ENCODE data around the gene EVC2. TPM values are rescaled to one million over a fixed set of nuclear protein-coding genes. Genes with fewer than 3 reads are reported as not detected.
"Not testable (repeated sequence)": the region's sequence is repeated elsewhere in the genome, so short reads cannot be mapped to it uniquely, and the experiment has no call there.

The EVC2 gene
- total RNA-seq, 4 donors from 2014 or later: 0.20 to 10.5 (median 3.9) TPM

DNA sequence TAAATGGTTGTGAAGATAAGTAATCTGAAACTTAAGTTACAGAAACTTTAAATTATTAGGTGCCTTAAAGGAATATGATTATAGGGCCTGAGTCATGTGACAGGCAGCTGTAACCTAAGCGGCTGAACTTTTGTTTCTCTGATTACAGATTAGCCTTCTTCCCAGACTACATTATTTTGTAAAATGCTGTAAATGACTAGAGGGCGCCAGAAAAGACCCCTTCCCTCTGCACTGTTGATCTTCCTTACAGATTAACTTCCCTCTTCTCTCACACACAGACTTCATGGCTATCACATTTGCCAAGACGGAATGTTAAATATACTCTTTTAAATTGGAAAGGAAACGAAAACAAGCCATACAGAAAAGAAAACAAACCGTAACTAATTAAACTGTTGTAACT lies 96.6 kb downstream of the EVC2 start:
- Histone ChIP-seq H3K27ac (no peak overlapping the region), H3K4me3 (no peak overlapping the region), H3K9me3 (no peaks in the 10 kb centered on the region), H3K4me1 (no peaks in the 10 kb centered on the region), H3K27me3 (no peaks in the 10 kb centered on the region), H3K36me3 (no peaks in the 10 kb centered on the region)
- intact Hi-C loops (cut with DNase I; ENCODE audit: low total_unique reads) (no loop called here), in situ Hi-C loops (cut with MboI; ENCODE audit: low pct_ligation_motif_present in 1 of 4, low pct_unique_long_range_greater_than_20kb in 1 of 4, low sequenced_read_pairs in 3 of 4) (no loop called here)
- 63 to 67% methylated on average over 5 of the region's 5 CpGs for whole genome bisulfite sequencing, 2 donors (ENCODE audit: low coverage in 1 of 2)
- no peak for TF ChIP-seq EP300 (IDR thresholded peaks at IDR 0.05; ENCODE audit: low read depth)
- TF ChIP-seq, protein P1, sequence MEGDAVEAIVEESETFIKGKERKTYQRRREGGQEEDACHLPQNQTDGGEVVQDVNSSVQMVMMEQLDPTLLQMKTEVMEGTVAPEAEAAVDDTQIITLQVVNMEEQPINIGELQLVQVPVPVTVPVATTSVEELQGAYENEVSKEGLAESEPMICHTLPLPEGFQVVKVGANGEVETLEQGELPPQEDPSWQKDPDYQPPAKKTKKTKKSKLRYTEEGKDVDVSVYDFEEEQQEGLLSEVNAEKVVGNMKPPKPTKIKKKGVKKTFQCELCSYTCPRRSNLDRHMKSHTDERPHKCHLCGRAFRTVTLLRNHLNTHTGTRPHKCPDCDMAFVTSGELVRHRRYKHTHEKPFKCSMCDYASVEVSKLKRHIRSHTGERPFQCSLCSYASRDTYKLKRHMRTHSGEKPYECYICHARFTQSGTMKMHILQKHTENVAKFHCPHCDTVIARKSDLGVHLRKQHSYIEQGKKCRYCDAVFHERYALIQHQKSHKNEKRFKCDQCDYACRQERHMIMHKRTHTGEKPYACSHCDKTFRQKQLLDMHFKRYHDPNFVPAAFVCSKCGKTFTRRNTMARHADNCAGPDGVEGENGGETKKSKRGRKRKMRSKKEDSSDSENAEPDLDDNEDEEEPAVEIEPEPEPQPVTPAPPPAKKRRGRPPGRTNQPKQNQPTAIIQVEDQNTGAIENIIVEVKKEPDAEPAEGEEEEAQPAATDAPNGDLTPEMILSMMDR (IDR thresholded peaks at IDR 0.05): no peak
- TF ChIP-seq POLR2A (IDR thresholded peaks at IDR 0.05): no peak
- TF ChIP-seq POLR2AphosphoS5 (IDR thresholded peaks at IDR 0.05): no peak
- no peak for DNase-seq

DNA sequence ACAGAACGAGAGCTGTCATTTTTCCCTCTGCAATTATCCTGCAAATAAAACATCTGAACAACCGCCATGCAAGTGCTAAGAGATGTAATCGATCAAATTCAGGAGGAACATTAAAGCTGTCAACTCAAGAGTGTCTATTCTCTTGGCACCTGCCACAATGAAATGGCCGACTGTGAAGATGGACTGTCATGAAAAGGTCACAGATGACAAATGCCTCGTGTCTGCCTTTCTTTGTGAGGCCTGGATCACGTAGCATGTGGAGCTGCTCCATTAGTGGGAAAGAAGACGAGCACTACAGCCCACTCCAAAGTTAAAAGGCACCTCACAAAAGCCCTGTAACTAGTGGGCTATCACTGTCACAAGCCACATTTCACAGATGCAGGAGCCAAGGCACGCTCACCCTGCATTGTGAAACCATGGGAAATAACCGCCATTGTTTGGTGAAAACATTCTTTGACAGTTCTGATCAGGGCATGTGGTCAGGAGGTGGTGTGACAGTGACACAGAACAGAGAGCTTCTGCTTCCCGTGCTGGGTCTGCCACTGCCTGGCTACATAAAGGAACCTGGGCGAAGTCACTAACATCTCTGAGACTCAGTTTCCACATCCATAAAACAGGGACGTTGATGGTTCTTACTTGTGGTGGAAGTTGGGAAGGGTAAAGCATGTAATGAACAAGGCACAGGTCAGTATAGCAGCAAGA lies 98.9 kb downstream of the EVC2 start:
- WGBS, 2 donors (ENCODE audit: low coverage in 1 of 2): 88 to 89% methylated on average over 7 to 12 of the region's 12 CpGs
- H3K36me3 ChIP-seq: no peaks in the 10 kb centered on the region
- no peaks in the 10 kb centered on the region for H3K9me3 ChIP-seq
- in situ Hi-C loops (cut with MboI; ENCODE audit: low pct_ligation_motif_present in 1 of 4, low pct_unique_long_range_greater_than_20kb in 1 of 4, low sequenced_read_pairs in 3 of 4) (no loop called here), intact Hi-C loops (cut with DNase I; ENCODE audit: low total_unique reads) (no loop called here)
- DNase-seq: no peak
- TF ChIP-seq POLR2AphosphoS5 (IDR thresholded peaks at IDR 0.05) (no peak), POLR2A (IDR thresholded peaks at IDR 0.05) (no peak), EP300 (IDR thresholded peaks at IDR 0.05; ENCODE audit: low read depth) (no peak)
- TF ChIP-seq, protein P1 (IDR thresholded peaks at IDR 0.05): no peak
- H3K4me3 ChIP-seq: no peak overlapping the region
- H3K4me1 ChIP-seq: no peaks in the 10 kb centered on the region
- H3K27ac ChIP-seq: no peak overlapping the region
- H3K27me3 ChIP-seq: no peaks in the 10 kb centered on the region

DNA sequence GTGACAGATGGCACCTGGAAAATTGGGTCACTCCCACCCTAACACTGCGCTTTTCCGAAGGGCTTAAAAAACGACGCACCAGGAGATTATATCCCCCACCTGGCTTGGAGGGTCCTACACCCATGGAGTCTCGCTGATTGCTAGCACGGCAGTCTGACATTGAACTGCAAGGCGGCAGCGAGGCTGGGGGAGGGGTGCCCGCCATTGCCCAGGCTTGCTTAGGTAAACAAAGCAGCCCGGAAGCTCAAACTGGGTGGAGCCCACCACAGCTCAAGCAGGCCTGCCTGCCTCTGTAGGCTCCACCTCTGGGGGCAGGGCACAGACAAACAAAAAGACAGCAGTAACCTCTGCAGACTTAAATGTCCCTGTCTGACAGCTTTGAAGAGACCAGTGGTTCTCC lies 114.5 kb downstream of the EVC2 start:
- DNase-seq; H3K27me3 ChIP-seq; H3K9me3 ChIP-seq; H3K36me3 ChIP-seq; in situ Hi-C loops (cut with MboI; ENCODE audit: low pct_ligation_motif_present in 1 of 4, low pct_unique_long_range_greater_than_20kb in 1 of 4, low sequenced_read_pairs in 3 of 4); H3K4me1 ChIP-seq; intact Hi-C loops (cut with DNase I; ENCODE audit: low total_unique reads); H3K4me3 ChIP-seq; H3K27ac ChIP-seq: not testable (repeated sequence)
- WGBS, 2 donors (ENCODE audit: low coverage in 1 of 2): 93% methylated on average over 10 of the region's 10 CpGs; no CpG with 5 or more reads in 1 of the 2 donors

DNA sequence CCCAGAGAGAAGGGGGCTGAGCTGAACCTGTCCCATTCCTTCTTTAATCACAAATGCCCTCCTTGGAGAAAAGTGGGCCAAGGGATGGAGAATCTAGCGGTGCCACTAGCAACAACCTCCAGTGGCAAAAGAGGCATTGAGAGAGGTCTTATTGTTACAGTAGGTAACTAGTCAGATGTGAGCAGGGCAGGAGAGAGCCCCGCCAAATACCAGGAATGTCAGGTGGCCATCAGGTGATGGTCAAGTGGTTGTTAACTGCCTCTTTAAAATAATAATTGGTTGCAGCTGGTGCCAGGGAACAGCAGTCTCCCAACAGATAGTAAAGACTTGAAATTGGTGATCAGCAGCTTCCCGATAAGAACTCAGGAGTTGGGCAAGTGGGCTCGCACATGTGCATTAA lies 116.1 kb downstream of the EVC2 start:
- Histone ChIP-seq H3K4me1 (no peaks in the 10 kb centered on the region), H3K4me3 (no peak overlapping the region), H3K27me3 (no peaks in the 10 kb centered on the region), H3K36me3 (no peaks in the 10 kb centered on the region), H3K9me3 (no peaks in the 10 kb centered on the region), H3K27ac (no peak overlapping the region)
- DNase-seq: no peak
- TF ChIP-seq EP300 (IDR thresholded peaks at IDR 0.05; ENCODE audit: low read depth) (no peak), POLR2AphosphoS5 (IDR thresholded peaks at IDR 0.05) (no peak), POLR2A (IDR thresholded peaks at IDR 0.05) (no peak)
- TF ChIP-seq, protein P1 (IDR thresholded peaks at IDR 0.05): no peak
- intact Hi-C loops (cut with DNase I; ENCODE audit: low total_unique reads) (no loop called here), in situ Hi-C loops (cut with MboI; ENCODE audit: low pct_ligation_motif_present in 1 of 4, low pct_unique_long_range_greater_than_20kb in 1 of 4, low sequenced_read_pairs in 3 of 4) (no loop called here)
- WGBS, 2 donors (ENCODE audit: low coverage in 1 of 2): 96 to 100% methylated on average over 1 to 4 of the region's 4 CpGs

DNA sequence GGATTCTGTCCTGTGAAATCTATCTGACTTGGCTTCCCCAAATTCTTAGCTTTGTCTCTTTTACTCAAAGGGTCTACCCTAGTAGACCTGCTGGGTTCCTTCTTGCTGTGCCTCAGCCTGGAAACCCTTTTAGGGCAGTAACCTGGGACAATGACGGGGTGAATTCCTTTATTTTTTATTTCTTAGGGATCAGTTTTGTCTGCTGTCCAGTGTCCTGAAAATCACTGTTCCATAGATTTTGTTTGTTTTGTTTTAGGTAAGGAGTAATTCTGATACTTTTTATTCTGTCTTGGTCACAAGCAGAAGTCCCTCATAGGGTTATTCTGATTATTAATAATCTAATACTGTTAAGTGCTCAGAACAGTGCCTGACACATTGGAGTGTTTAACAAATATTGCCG lies 118.9 kb downstream of the EVC2 start:
- H3K4me1 ChIP-seq: no peaks in the 10 kb centered on the region
- in situ Hi-C loops (cut with MboI; ENCODE audit: low pct_ligation_motif_present in 1 of 4, low pct_unique_long_range_greater_than_20kb in 1 of 4, low sequenced_read_pairs in 3 of 4) (no loop called here), intact Hi-C loops (cut with DNase I; ENCODE audit: low total_unique reads) (loop anchor here (10.0 kb wide), 1 partner anchor 1095 kb away; no protein-coding TSS in a partner anchor)
- H3K36me3 ChIP-seq: no peaks in the 10 kb centered on the region
- WGBS, 2 donors (ENCODE audit: low coverage in 1 of 2): 75 to 92% methylated on average over 2 of the region's 2 CpGs
- no peaks in the 10 kb centered on the region for H3K9me3 ChIP-seq
- TF ChIP-seq POLR2AphosphoS5 (IDR thresholded peaks at IDR 0.05): no peak
- TF ChIP-seq EP300 (IDR thresholded peaks at IDR 0.05; ENCODE audit: low read depth): no peak
- no peak for TF ChIP-seq POLR2A (IDR thresholded peaks at IDR 0.05)
- TF ChIP-seq, protein P1 (IDR thresholded peaks at IDR 0.05): no peak
- H3K27ac ChIP-seq: no peak overlapping the region
- DNase-seq: no peak
- no peaks in the 10 kb centered on the region for H3K27me3 ChIP-seq
- no peak overlapping the region for H3K4me3 ChIP-seq
